BLaER1 treated with 17β-estradiol and CSF1 and Interleukin-3, amounts not matched to agents 10 nM and 100 nM (cell line): ENCODE measurements around the gene TOMM20.
"Not testable (repeated sequence)": the region's sequence is repeated elsewhere in the genome, so short reads cannot be mapped to it uniquely, and the experiment has no call there.

ENCODE experiments used
- H3K27ac ChIP-seq, 11 experiments: shearing (Covaris generic); formaldehyde crosslinking; 2 replicates each; pipeline ENCODE4 v1.8.1; 2022
- H3K27me3 ChIP-seq, 11 experiments: shearing (Covaris generic); formaldehyde crosslinking; 2 replicates each; pipeline ENCODE4 v1.8.1; 2022
- H3K36me3 ChIP-seq, 11 experiments: shearing (Covaris generic); formaldehyde crosslinking; 2 replicates each; pipeline ENCODE4 v1.8.1; 2022
- H3K4me1 ChIP-seq, 10 experiments: shearing (Covaris generic); formaldehyde crosslinking; 2 replicates each; pipeline ENCODE4 v1.8.1; 2022
- H3K4me2 ChIP-seq, 11 experiments: shearing (Covaris generic); formaldehyde crosslinking; 2 replicates each; pipeline ENCODE4 v1.8.1; 2022
- H3K4me3 ChIP-seq, 10 experiments: shearing (Covaris generic); formaldehyde crosslinking; 2 replicates each; pipeline ENCODE4 v1.8.1; 2022
- H3K9ac ChIP-seq, 11 experiments: shearing (Covaris generic); formaldehyde crosslinking; 2 replicates each; pipeline ENCODE4 v1.8.1; 2022
- H3K9me3 ChIP-seq, 11 experiments: shearing (Covaris generic); formaldehyde crosslinking; replicated peaks in 1 of 11; 2 replicates each; pipeline ENCODE4 v1.8.1; 2022
- H4K20me1 ChIP-seq, 11 experiments: shearing (Covaris generic); formaldehyde crosslinking; 2 replicates each; pipeline ENCODE4 v1.8.1; 2022
- Cebpa-rat ChIP-seq, 11 experiments: shearing (Covaris generic); IDR thresholded peaks; 2 replicates each; pipeline ENCODE4 v1.8.1; 2022

TOMM20 gene

GRCh38 chr1:235090406-235091069 is 38.1 kb downstream of the TOMM20 start:
- Histone ChIP-seq H3K4me1 (peaks cover 9 to 31% (median 26%) of the 10 kb centered on the region in 10 experiments), H3K27ac (no peak overlapping the region), H3K4me3 (no peak overlapping the region), H3K27me3 (no peaks in the 10 kb centered on the region), H3K4me2 (peak overlapping the region in 7 of 11 experiments; percentile 0 to 51 (median 34); a peak in 12 of 22 replicates), H3K36me3 (no peaks in the 10 kb centered on the region), H3K9me3 (no peaks in the 10 kb centered on the region), H4K20me1 (no peaks in the 10 kb centered on the region), H3K9ac (peak overlapping the region in 5 of 11 experiments; percentile 4 to 21 (median 13); a peak in 4 of 22 replicates)
- TF ChIP-seq Cebpa-rat (IDR thresholded peaks at IDR 0.05), result no peak

- Histone ChIP-seq H3K4me2 (no peak overlapping the region), H3K36me3 (no peaks in the 10 kb centered on the region), H3K27ac (no peak overlapping the region), H3K4me1 (peaks cover 24 to 47% (median 43%) of the 10 kb centered on the region in 10 experiments), H3K9me3 (no peaks in the 10 kb centered on the region), H3K9ac (no peak overlapping the region), H3K4me3 (no peak overlapping the region), H3K27me3 (no peaks in the 10 kb centered on the region), H4K20me1 (no peaks in the 10 kb centered on the region)
- no peak for TF ChIP-seq Cebpa-rat (IDR thresholded peaks at IDR 0.05)
Observed at GRCh38 chr1:235088907-235089306, 39.7 kb downstream of the TOMM20 start.

- Histone ChIP-seq H3K36me3 (no peaks in the 10 kb centered on the region), H3K27me3 (no peaks in the 10 kb centered on the region), H3K9ac (no peak overlapping the region), H3K4me2 (no peak overlapping the region), H3K4me1 (peaks cover 25 to 48% (median 42%) of the 10 kb centered on the region in 10 experiments), H4K20me1 (no peaks in the 10 kb centered on the region), H3K4me3 (no peak overlapping the region), H3K27ac (no peak overlapping the region), H3K9me3 (no peaks in the 10 kb centered on the region)
- TF ChIP-seq Cebpa-rat (IDR thresholded peaks at IDR 0.05), result no peak
Observed at GRCh38 chr1:235088430-235088829, 40.2 kb downstream of the TOMM20 start.

GRCh38 chr1:235087906-235088305 is 40.7 kb downstream of the TOMM20 start:
- Histone ChIP-seq H3K36me3 (no peaks in the 10 kb centered on the region), H3K4me2 (no peak overlapping the region), H3K27ac (no peak overlapping the region), H3K9me3 (no peaks in the 10 kb centered on the region), H3K4me1 (peaks cover 25 to 48% (median 42%) of the 10 kb centered on the region in 10 experiments), H3K4me3 (no peak overlapping the region), H3K27me3 (no peaks in the 10 kb centered on the region), H3K9ac (no peak overlapping the region), H4K20me1 (no peaks in the 10 kb centered on the region)
- no peak for TF ChIP-seq Cebpa-rat (IDR thresholded peaks at IDR 0.05)

- H4K20me1 ChIP-seq, H3K27me3 ChIP-seq, H3K4me3 ChIP-seq, H3K36me3 ChIP-seq, H3K9me3 ChIP-seq: not testable (repeated sequence)
- Histone ChIP-seq H3K27ac (peak overlapping the region in 8 of 11 experiments; percentile 32 to 96 (median 88); a peak in 12 of 22 replicates), H3K4me2 (peak overlapping the region in 10 of 11 experiments; percentile 48 to 90 (median 83); a peak in 16 of 22 replicates), H3K9ac (peak overlapping the region in 6 of 11 experiments; percentile 8 to 74 (median 54); a peak in 8 of 22 replicates), H3K4me1 (peaks cover 48 to 58% (median 56%) of the 10 kb centered on the region in 10 experiments)
Observed at GRCh38 chr1:235085411-235086117, 43.1 kb downstream of the TOMM20 start.

- not testable (repeated sequence) for H3K4me3 ChIP-seq, H4K20me1 ChIP-seq, H3K36me3 ChIP-seq, H3K9me3 ChIP-seq, H3K27me3 ChIP-seq
- peak overlapping the region in 9 of 11 experiments; percentile 11 to 96 (median 38); a peak in 11 of 22 replicates for H3K27ac ChIP-seq
- H3K4me2 ChIP-seq, result peak overlapping the region; percentile 13 to 92 (median 82); a peak in 16 of 22 replicates
- peak overlapping the region in 1 of 11 experiments; percentile 8; a peak in 1 of 22 replicates for H3K9ac ChIP-seq
- peaks cover 93 to 99% (median 96%) of the 10 kb centered on the region in 10 experiments for H3K4me1 ChIP-seq
Observed at GRCh38 chr1:235080788-235081187, 47.8 kb downstream of the TOMM20 start.

GRCh38 chr1:235080297-235080657 is 48.4 kb downstream of the TOMM20 start:
- Histone ChIP-seq H3K9ac (peak overlapping the region in 3 of 11 experiments; percentile 17 to 31 (median 21); a peak in 2 of 22 replicates), H3K4me2 (peak overlapping the region; percentile 63 to 93 (median 79)), H3K27ac (peak overlapping the region in 10 of 11 experiments; percentile 26 to 72 (median 50); a peak in 18 of 22 replicates), H3K4me1 (peaks cover 93 to 99% (median 97%) of the 10 kb centered on the region in 10 experiments)
- H3K4me3 ChIP-seq, H3K9me3 ChIP-seq, H3K27me3 ChIP-seq, H4K20me1 ChIP-seq, H3K36me3 ChIP-seq: not testable (repeated sequence)

GRCh38 chr1:235079443-235080296 is 49.0 kb downstream of the TOMM20 start:
- H3K4me2 ChIP-seq, result peak overlapping the region; percentile 63 to 93 (median 79)
- H4K20me1 ChIP-seq, result no peaks in the 10 kb centered on the region
- no peaks in the 10 kb centered on the region for H3K9me3 ChIP-seq
- H3K9ac ChIP-seq, result peak overlapping the region in 8 of 11 experiments; percentile 2 to 39 (median 16); a peak in 11 of 22 replicates
- H3K36me3 ChIP-seq, result no peaks in the 10 kb centered on the region
- peak overlapping the region; percentile 2 to 72 (median 50); a peak in 21 of 22 replicates for H3K27ac ChIP-seq
- H3K4me3 ChIP-seq, result no peak overlapping the region; a peak in 1 of 20 replicates
- peaks cover 93 to 99% (median 97%) of the 10 kb centered on the region in 10 experiments for H3K4me1 ChIP-seq
- TF ChIP-seq Cebpa-rat (IDR thresholded peaks at IDR 0.05), result no peak
- H3K27me3 ChIP-seq, result no peaks in the 10 kb centered on the region
